GM19455 (cell line): ENCODE data around the gene TCF3.

Source experiments
- ATAC-seq: cut with Tn5 transposase; IDR thresholded peaks from one replicate; pipeline ENCODE4 v1.9.1; 2021; ENCODE audit not compliant: unreplicated experiment

Gene TCF3

DNA sequence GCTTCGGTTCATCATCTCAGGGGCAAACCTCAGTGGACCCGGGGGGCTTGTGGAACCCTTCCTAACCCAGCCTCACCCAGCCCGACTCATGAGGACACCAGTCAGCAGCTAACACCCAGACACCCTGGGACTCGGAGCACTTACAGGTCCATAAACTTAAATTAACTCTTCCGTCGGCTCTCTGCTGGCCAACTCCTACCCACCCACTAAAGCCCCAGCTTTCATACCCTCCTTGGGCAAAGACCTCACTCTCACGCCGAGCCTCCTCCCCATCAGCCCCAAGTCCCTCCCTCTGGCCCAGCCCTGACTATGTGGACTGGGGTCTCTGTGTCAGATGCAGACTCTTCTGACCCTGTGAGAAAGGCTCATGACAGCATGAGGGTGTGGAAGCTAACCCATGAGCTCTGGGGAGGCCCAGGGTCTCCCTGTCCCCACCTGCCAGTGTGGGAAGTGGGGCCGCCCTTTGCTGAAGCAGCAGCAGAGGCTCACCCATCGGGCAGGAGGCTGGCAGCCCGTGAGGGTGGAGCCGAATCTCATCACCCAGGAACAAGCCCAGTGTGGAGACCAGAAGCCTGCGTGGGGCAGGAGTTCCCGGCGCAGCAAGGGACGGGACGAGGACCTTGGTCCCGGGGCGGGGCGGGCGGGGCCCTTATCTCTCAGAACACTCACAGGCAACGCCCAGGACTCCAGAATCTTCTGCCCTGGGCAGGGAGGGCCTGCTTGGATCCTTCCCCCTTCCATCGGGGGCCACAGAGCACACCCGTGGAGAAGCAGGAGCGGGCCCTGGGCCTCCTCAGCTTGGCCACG is 19.8 kb downstream of the TCF3 start:
- ATAC-seq = no peak

DNA sequence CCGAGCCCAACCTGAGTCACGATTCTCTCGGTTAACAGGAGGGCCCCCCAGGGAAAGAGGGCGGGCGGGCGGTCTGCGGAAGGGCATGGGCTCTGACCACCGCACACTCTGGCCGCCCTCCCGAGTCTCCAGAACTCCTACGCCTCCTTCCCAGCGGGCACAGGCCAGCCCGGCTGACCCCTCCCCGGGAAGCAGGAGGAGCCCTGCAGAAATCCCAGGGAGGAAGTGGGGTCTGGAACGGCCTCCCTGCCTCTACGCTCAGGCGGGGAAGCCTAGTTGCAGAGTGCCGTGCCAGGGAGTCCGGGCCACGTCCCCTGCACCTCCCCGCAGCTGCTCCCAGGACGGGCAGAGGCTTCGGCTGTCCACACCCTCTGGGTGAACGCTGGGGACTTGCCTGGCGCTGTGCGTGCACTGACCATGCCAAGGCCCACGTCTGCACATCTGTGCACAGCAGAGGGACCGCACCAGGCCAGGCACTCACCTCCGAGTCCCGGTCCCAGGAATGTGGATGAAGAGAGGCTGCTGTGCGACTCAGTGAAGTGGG is 20.8 kb downstream of the TCF3 start:
- ATAC-seq = no peak

DNA sequence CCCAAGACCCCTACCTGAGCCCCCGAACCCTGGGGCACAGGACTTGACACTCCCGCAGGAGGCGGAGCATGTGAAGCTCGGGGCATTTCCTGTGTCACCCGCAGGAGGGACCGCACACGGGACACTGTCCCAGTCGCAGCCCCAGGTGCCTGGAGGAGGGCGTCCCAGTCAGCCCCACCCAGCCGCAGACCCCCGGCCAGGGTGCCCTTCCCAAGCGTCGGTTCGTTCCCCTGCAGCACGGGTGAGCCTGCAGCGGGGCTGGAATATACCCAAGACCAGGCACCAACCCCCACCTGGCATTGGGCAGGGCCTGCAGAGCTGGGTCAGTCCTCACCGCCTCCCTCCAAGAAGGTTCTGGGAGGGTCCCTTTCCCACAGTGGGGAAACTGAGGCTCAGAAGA is 21.6 kb downstream of the TCF3 start:
- ATAC-seq = no peak

DNA sequence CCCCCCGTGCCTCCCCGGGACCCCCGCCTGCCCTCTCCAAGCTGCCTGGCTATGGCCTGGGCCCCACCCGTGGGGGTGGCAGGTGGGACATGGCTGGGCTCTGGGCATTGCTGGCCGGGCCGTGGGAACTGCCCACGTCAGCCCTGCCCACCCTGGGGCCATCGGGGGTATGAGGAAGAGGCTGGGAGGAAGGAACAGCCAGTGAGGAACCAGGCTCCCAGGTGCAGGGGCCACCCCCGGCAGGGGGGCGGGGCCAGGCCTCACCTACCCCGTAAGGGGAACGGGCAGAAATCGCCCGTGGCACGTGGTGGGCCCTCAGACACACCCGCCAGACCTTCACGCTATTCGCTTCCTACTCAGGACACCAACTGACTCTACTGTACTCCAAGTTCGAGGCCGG is 22.4 kb downstream of the TCF3 start:
- ATAC-seq = no peak

DNA sequence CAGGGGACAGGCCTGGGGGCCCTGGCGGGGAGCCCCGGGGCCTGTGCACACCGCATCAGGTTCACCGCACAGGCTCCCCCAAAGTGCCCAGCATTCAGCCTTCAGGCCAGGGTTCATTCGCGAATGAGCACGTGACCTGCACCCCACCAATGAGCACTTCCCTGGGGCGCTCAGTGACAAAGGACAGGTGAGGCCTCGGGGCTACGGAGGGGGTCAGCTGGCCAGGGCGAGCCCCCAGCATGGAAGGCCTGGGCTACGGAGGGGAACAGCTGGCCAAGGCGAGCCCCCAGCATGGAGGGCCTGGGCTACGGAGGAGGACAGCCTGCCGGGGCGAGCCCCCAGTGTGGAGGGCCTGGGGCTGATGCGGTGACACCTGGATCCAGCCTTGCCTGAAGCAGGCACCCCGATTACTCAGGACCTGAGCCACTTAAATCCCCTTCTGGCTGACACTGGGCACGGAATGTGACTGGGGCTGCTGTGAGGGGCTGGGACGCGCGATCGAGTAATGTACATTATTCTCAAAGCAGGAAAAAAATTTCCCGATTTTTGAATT is 23.1 kb downstream of the TCF3 start:
- no peak for ATAC-seq

DNA sequence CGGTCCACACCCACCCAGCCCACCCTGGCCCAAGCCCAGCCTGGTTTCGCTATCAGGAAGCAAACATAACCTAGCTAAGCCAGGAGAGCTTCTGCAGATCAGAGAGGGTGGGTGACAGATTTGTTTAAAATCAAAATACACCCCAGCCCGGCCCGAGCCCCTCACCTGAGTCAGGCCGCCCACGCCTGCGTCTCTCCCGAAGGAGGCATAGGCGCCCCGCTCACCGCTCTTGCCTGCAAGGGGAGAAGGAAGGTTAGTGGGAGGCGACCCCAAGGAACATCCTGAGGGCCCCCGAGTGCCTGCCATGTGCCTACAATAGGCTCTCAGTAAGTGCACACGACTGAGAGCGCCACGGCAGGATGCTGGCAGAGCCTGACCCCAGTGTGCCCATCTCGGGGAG is 25.2 kb downstream of the TCF3 start:
- no peak for ATAC-seq

DNA sequence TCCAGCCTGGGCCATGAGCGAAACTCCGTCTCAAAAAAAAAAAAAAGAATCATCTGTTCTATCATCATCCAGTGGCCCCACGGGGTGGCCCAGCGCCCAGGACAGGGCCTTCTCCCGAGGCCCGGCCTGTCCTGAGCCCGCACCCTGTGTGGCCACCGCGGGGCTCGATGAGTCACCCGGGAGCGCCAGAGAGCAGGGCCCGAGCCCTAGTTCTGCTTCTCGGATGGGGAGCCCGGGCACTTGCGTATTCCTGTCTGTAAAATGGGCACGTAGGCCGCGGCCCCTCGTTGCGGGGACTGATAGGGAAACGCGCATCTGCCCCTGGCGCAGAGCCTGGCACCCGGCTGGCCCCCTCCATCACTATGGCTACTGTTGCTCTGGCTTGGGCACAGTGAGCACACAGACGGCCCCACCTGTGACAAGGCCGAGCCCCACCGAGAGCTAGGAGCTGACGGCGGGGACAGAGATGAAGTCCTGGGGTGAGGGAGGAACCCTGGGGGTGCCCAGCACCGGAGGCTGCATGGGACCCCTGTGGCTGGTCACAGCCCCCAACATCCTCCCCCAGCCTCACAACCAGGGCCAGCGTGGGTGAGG is 25.9 kb downstream of the TCF3 start:
- no peak for ATAC-seq

DNA sequence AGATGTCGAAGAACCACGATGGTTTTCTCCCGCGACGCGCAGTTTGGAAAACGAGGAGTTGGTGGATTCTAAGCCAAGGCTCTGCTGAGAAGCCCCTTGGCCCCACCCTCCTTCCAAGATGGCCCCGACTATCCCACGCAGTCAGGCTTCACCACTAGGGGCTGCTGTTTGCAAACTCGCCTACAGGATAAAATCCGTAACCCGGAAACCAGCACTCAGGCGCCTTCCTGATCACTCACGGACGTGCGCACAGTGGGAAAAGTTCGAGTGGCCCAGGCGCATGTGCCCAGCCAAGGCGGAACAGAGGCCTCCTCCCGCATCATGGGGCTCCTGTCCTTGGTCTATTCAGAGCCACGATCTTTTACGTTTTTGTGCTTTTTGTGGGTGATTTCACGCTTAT is 28.0 kb downstream of the TCF3 start:
- ATAC-seq = no peak

DNA sequence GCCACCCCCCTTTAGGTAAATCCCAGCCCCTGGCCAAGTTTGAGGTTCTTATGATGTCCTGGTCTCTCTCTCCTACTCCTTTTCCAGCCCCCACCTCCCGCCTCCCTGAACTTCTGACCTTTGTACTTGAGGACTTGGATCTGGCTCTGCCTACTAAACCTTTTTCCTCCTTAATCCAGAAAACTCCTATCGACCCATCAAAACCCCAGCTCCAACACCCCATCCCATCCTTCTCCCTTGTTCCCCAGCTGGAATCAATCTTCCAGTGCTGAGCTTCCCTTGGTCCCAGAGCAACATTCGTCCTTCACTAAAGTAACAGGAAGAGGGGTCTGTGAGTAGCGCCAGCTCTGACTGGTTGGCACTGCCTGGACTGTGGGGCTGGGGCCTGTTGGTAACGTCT is 29.9 kb downstream of the TCF3 start:
- ATAC-seq = no peak

DNA sequence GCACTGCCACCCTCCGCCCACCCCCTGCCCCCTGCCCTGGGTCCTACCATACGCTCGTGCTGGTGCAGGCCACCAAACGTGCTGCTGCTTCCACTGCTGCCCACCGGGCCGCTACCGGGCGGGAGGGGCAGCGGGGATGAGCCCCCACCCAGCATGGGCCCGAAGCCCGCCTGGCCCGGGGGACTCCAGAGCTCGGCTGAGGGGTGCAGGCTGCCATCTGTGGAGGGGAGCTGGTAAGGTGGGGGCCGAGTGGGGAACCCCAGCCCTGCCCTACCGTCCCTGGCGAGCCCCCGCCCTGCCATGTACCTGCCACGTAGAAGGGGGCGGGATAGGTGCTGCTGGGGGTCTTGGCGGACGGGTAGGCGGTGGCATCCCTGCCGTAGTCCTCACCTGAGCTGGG is 30.4 kb downstream of the TCF3 start:
- no peak for ATAC-seq

DNA sequence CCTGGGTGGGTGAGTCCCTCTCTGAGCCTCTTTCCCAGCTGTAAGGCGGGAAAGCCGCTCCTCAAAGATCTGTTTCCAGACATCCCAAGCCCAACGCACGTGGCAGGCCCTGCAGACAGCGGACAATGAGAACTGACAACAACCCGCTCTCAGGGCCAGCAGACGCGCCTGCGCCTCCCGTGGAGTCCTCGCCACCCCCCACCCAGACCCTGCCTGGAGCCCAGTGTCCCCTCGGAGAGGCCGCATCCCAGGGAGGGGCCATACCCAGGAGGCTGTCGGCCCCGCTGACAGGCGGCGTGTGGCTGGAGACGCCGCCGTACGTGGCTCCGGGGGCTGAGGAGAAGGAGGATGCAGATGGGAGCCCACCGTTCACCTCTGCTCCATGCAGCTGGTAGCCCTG is 30.8 kb downstream of the TCF3 start:
- ATAC-seq = no peak

DNA sequence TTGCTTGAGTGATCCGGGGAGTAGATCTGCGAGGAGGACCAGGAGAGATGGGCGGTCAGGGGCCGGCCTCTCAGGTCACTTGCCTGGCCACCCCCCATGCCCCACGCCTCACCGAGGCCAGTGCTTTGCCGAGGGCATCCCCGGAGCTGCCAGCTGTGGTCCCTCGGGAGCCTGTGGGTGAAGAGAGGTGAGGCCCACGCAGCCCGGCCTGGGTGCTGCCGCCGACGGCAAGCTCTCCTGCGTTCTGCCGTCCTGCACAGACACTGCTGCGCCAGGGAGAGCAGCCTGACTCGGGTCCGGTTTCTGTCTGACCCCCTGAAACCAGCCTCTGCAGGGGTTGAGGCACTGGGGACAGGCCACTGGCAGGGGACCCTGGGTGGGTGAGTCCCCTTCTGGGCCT is 31.4 kb downstream of the TCF3 start:
- ATAC-seq = no peak

DNA sequence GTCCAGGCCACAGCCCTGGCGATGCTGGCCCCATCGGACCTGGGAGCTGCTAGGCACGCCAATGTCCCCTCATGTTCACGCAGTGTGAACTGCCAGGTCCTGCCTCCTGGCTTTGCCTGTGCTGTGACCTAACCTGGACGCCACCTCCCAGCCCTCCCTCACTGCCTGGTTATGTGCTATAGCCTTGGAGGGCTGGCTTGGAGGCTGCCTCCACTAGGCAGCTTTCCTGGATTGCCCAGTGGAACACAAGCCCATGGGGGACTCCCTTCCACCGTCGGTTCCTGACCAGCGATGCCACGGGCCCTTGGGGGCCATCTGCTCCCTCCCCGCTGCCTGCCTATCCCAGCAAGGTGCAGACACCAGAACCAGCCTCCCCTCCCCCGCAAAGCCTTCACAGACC is 31.9 kb downstream of the TCF3 start:
- ATAC-seq = no peak

DNA sequence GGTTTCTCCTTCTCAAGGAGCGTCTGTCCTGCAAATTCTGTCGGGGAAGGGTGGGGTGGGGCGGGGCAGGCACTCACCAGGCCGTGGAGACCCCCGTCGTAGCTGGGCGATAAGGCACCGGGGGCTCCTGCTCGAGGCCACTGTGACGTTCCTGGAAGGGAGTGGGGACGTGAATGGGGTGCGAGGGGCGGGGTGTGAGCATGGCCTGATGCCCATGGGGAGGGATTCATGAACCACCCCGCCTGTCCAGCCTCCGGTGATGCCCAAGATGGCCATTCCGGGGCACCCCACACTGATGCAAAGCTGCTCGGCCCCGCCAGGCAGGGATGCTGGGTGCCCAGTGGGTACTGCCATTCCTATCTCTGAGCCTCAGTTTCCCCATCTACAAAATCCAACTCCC is 32.7 kb downstream of the TCF3 start:
- ATAC-seq = no peak

DNA sequence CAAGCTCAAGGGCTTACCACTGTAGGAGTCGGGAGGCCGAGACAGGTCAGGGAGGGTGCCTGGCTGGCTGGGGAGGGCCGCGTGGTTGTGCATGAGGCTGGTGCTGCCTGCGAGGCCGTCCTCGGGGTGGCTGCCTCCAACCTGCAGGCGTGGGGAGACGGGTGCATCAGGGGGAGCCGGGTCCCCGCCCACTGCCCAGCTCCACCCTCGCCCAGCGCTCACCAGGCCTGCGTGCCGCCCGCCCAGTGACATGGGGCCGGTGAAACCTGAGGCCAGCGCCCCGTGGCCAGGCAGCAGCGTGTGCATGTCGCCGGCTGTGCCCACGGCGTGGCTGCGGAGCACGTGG is 33.3 kb downstream of the TCF3 start:
- no peak for ATAC-seq

DNA sequence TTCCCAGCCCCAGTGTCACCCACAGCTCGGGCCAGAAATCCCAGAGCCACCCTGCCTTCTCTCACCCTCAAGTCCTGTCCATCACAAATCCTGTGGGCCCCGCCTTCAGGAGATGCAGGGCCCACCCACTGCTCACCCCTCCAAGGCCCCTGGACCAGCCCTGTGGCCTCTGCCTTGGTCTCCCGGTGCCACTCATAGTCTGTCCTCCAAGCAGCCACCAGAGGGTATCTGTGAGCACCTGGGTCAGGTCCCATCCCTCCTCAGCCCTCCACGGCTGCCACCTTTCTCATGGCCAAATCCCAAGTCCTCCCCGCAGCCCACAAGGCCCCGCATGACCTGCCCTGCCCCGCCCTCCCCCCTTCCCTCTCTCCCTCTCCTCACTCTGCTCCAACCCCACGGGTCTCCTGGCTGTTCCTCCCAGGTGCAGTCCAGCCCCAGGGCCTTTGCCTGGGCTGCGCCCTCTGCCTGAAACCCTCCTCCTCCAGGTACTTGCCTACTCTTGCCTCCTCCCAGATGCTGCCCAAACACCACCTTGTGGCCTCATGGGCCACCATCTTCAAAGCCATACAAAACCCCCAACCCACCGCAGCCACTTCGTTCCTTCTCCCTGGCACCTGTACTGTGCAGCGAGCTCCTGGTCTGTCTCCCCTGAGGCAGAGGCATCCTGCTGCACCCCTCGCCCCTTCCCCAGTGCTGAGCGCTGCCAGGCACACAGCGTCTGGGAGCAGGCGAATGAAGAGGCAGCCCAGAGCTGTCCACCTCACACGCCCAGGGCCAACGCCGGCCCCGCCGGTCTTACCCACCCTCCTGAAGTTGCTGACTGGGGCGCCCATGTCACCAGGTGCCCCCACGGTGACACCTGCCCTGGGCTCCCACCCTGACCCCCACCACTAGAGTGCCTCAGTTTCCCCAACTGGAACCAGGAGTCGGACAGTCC is 34.0 kb downstream of the TCF3 start:
- no peak for ATAC-seq

DNA sequence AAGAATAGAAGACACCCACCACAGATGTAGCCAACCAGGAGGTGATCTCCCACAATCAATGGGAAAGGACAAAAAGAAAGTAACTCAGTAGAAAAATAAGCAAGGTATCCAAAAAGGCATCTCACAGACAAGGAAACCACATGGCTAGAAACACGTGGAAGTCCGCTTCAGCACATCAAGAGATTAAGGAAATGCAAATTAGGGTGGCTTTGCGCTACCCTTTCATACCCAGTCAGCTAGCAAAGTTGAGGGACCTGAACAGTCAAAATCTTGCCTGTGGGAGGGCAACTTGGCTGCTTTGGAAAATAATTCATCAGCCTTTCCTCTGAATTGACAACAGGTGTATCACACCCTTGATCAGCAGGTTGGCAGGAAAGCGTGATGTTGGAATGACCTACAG is 35.5 kb downstream of the TCF3 start:
- no peak for ATAC-seq

DNA sequence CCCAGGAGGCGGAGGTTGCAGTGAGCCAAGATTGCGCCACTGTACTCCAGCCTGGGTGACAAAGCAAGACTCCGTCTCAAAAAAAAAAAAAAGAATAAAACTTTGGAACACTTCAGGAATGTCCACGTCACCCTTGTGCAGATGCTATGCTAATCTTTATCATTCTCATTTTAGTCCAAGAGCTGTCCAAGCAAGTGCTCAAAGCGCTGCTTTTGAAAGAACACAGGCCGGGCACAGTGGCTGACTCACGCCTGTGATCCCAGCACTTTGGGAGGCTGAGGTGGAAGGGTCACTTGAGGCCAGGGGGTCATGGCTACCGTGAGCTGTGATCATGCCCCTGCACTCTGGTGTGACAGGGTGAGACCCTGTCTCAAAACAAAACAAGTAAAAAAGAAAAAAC is 36.0 kb downstream of the TCF3 start:
- no peak for ATAC-seq

DNA sequence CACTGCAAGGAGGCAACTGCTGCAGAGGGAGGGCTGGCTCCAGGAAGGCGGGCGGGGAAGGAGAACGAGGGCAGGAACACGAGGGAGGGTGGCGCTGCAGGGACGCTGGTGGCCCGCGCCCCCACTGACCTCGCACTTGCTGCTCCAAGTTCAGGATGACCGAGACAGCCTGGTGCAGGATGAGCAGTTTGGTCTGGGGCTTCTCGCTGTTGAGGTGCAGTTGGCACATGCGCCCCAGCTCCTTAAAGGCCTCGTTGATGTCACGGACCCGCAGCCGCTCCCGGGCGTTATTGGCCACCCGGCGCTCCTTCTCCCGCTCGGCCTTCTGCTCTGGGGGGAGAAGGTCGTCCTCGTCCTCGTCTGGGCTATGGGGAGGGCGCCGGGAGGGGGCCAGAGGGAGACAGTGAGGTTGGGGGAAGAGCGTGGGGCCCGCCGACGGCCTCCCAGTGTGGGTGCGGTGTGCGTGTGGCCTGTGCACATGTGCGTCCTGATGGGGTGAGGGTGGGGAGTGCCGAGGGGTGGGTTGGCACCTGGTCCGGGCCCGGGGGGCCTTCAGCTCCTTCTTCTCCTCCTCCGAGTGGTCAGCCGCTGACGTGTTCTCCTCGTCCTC is 37.2 kb downstream of the TCF3 start:
- no peak for ATAC-seq

DNA sequence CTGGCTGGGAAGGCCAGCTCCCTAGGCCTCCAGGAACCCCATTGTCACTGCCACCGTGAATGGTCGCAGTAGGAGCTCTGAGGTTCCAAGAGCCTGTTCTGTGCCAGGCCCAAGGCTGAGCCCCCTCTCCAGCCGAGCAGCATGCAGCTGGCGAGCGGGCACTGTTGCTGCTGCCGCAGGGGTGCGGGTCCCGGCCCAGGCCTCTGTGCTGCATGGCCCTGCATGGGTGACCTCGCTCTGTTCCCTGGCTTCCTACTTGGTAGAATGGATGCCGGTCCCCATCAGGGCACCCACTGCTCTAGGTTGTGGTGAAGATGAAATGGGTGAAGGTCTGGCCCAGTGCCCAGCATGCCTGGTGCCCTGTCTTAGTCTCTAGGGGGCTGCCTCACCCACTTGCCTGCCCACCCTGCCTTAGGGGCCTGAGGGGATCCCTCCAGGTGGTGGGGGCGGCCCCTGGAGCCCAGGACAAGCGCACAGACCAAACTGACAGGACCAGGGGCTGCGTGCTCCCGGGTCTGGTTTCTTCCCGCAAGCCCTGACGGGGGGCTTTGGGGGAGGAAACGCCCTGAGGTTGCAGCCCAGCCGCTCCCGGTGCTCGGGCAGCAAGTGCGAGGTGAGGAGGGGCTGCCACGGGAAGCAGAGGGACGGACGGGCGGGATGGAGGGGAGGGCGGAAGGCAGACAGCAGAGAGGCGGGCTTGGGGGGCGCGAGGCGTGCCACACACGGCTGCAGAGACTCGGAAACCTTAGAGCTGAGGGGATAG is 38.4 kb downstream of the TCF3 start:
- ATAC-seq = no peak
